WTC11 (cell line): ENCODE measurements around the gene ZEB2.

Source experiments
- CBFB ChIP-seq: sonication (generic); formaldehyde crosslinking; IDR thresholded peaks from 2 replicates; pipeline ENCODE4 v1.8.1; 2022; ENCODE audit warnings: mild to moderate bottlenecking, low read depth, missing genetic modification reagents
- ESRRA ChIP-seq: sonication (generic); formaldehyde crosslinking; IDR thresholded peaks from 2 replicates; pipeline ENCODE4 v1.8.1; 2022; ENCODE audit warnings: mild to moderate bottlenecking, missing genetic modification reagents, borderline replicate concordance
- FOXK1 ChIP-seq: sonication (generic); formaldehyde crosslinking; IDR thresholded peaks from 2 replicates; pipeline ENCODE4 v1.8.0; 2022; ENCODE audit warnings: mild to moderate bottlenecking, moderate library complexity, missing genetic modification reagents
- GTF2I ChIP-seq: fragments of 250-450 bp; sonication (Bioruptor Pico); conservative IDR thresholded peaks from 2 replicates; pipeline ENCODE4 v1.4.0; 2021; ENCODE audit warnings: mild to moderate bottlenecking
- HMGA2 ChIP-seq: fragments of 250-450 bp; sonication (Bioruptor Pico); IDR thresholded peaks from 2 replicates; pipeline ENCODE4 v1.4.0; 2021; ENCODE audit warnings: mild to moderate bottlenecking, moderate library complexity
- RELA ChIP-seq: sonication (generic); formaldehyde crosslinking; IDR thresholded peaks from 2 replicates; pipeline ENCODE4 v1.8.1; 2022; ENCODE audit warnings: missing genetic modification reagents, mild to moderate bottlenecking, borderline replicate concordance
- TCF7 ChIP-seq: sonication (generic); formaldehyde crosslinking; IDR thresholded peaks from 2 replicates; pipeline ENCODE4 v1.8.0; 2022; ENCODE audit warnings: mild to moderate bottlenecking, low read depth, missing genetic modification reagents, moderate library complexity
- TEAD4 ChIP-seq: sonication (generic); formaldehyde crosslinking; IDR thresholded peaks from 2 replicates; pipeline ENCODE4 v1.8.0; 2022; ENCODE audit warnings: mild to moderate bottlenecking, missing genetic modification reagents
- TF ChIP-seq, protein P1 (sequence below): sonication (generic); formaldehyde crosslinking; IDR thresholded peaks from 2 replicates; pipeline ENCODE4 v1.8.1; 2022; ENCODE audit warnings: low read depth, missing genetic modification reagents, borderline replicate concordance
- TF ChIP-seq, protein P2 (sequence below): fragments of 200-600 bp; IDR thresholded peaks from 2 replicates; pipeline ENCODE4 v1.8.0; 2022; ENCODE audit warnings: antibody characterized with exemption
- TF ChIP-seq, protein P3 (sequence below): sonication (generic); formaldehyde crosslinking; IDR thresholded peaks from 2 replicates; pipeline ENCODE4 v1.8.0; 2022; ENCODE audit warnings: mild to moderate bottlenecking, missing genetic modification reagents
- TF ChIP-seq, protein P4 (sequence below): sonication (generic); formaldehyde crosslinking; IDR thresholded peaks from 2 replicates; pipeline ENCODE4 v1.8.1; 2023; ENCODE audit warnings: mild to moderate bottlenecking, missing genetic modification reagents, moderate library complexity

DNA sequence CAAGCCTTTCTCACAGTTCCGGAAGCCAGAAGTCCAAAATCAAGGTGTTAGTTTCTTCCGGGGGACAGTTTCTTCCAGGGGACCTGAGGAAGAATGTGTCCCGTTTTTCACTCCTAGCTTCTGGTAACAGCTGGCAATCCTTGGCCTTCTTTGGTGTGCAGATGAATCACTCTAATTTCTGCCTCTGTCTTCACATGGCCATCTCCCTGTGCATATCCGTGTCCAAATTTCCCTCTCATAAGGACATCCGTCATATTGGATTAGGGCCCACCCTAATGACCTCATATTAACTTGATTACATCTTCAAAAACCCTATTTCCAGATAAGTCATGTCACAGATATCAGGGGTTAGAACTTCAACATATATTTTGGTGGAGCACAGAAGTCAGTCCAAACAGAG is 141.4 kb downstream of the ZEB2 start:
- TF ChIP-seq TCF7 (no peak), HMGA2 (CRISPR knock-in tag) (no peak), FOXK1 (no peak), TEAD4 (CRISPR knock-in tag) (no peak), RELA (CRISPR knock-in tag) (no peak), CBFB (CRISPR knock-in tag) (no peak), GTF2I (no peak), ESRRA (CRISPR knock-in tag) (no peak)
- TF ChIP-seq, protein P1, sequence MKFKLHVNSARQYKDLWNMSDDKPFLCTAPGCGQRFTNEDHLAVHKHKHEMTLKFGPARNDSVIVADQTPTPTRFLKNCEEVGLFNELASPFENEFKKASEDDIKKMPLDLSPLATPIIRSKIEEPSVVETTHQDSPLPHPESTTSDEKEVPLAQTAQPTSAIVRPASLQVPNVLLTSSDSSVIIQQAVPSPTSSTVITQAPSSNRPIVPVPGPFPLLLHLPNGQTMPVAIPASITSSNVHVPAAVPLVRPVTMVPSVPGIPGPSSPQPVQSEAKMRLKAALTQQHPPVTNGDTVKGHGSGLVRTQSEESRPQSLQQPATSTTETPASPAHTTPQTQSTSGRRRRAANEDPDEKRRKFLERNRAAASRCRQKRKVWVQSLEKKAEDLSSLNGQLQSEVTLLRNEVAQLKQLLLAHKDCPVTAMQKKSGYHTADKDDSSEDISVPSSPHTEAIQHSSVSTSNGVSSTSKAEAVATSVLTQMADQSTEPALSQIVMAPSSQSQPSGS (CRISPR knock-in tag), result no peak
- TF ChIP-seq, protein P2, sequence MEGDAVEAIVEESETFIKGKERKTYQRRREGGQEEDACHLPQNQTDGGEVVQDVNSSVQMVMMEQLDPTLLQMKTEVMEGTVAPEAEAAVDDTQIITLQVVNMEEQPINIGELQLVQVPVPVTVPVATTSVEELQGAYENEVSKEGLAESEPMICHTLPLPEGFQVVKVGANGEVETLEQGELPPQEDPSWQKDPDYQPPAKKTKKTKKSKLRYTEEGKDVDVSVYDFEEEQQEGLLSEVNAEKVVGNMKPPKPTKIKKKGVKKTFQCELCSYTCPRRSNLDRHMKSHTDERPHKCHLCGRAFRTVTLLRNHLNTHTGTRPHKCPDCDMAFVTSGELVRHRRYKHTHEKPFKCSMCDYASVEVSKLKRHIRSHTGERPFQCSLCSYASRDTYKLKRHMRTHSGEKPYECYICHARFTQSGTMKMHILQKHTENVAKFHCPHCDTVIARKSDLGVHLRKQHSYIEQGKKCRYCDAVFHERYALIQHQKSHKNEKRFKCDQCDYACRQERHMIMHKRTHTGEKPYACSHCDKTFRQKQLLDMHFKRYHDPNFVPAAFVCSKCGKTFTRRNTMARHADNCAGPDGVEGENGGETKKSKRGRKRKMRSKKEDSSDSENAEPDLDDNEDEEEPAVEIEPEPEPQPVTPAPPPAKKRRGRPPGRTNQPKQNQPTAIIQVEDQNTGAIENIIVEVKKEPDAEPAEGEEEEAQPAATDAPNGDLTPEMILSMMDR, result no peak
- TF ChIP-seq, protein P3, sequence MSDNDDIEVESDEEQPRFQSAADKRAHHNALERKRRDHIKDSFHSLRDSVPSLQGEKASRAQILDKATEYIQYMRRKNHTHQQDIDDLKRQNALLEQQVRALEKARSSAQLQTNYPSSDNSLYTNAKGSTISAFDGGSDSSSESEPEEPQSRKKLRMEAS (CRISPR knock-in tag), result no peak
- TF ChIP-seq, protein P4, sequence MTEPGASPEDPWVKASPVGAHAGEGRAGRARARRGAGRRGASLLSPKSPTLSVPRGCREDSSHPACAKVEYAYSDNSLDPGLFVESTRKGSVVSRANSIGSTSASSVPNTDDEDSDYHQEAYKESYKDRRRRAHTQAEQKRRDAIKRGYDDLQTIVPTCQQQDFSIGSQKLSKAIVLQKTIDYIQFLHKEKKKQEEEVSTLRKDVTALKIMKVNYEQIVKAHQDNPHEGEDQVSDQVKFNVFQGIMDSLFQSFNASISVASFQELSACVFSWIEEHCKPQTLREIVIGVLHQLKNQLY (CRISPR knock-in tag), result no peak
